K562 (cell line): ENCODE results near the gene NEK4. TPM values are rescaled to one million over a fixed set of nuclear protein-coding genes. Genes with fewer than 3 reads are reported as not detected.

Source experiments
- BRCA1 ChIP-seq, 2 experiments: fragments of 450-650 bp in 1 of 2; sonication (generic) in 1 of 2; formaldehyde crosslinking in 1 of 2; IDR thresholded peaks; 2 replicates each; pipeline versions ENCODE4 v1.5.0 to v1.6.1; 2017 to 2020; ENCODE audit warnings: mild to moderate bottlenecking in 1 of 2, missing genetic modification reagents in 1 of 2
- RBM25 ChIP-seq: fragments of 200-400 bp; formaldehyde crosslinking; IDR thresholded peaks from 2 replicates; pipeline ENCODE4 v1.6.1; 2018; ENCODE audit warnings: low read length, low read depth, moderate library complexity; ENCODE audit not compliant: severe bottlenecking
- RREB1 ChIP-seq: fragments of 250-450 bp; sonication (Bioruptor Pico); IDR thresholded peaks from 2 replicates; pipeline ENCODE4 v1.4.0; 2020
- SUPT5H ChIP-seq: fragments of 450-650 bp; IDR thresholded peaks from 2 replicates; pipeline ENCODE4 v1.6.1; 2016
- TCFL5 ChIP-seq: fragments of 250-450 bp; sonication (Bioruptor Pico); conservative IDR thresholded peaks from 2 replicates; pipeline ENCODE4 v1.6.1; 2021; ENCODE audit warnings: mild to moderate bottlenecking, moderate library complexity, matching md5 sums
- ZNF830 ChIP-seq: fragments of 250-450 bp; sonication (Bioruptor Pico); IDR thresholded peaks from 2 replicates; pipeline ENCODE4 v1.5.0; 2021; ENCODE audit warnings: mild to moderate bottlenecking
- polyA plus RNA-seq, 8 experiments: library from polyadenylated mRNA; depleted of rRNA in 4 of 8; stranded (reverse) in 5 of 8; unstranded in 3 of 8; fragments of >200 nt; fragmentation: Nextera tagmentation in 2 of 8; fragmentation: Illumina TruSeq in 1 of 8; extraction: Ambion mirVana in 2 of 8; extraction: Trizol in 1 of 8; gene quantifications; 2 replicates each; pipeline versions ENCODE4 v1.2.1 to v1.2.3, GENCODE V29; 2011 to 2014; ENCODE audit warnings: inconsistent platforms in 1 of 8, missing spikeins in 1 of 8
- total RNA-seq, 7 experiments: library from RNA; depleted of rRNA in 6 of 7; stranded (reverse); fragments of >200 nt in 6 of 7; fragmentation: Illumina TruSeq in 2 of 7; extraction: Trizol in 2 of 7; gene quantifications; 2 replicates each; pipeline versions ENCODE4 v1.2.1 to v1.2.3, GENCODE V29; 2011 to 2021; ENCODE audit warnings: low replicate concordance in 1 of 7

Gene NEK4
- total and polyA plus RNA-seq, 9 of the 15 experiments (the other 6 are each of a cell fraction or from before 2014, with no cell fraction given), result 5.8 to 23.1 (median 16.6) TPM

- TF ChIP-seq RREB1 (CRISPR knock-in tag), result no peak
- no peak for TF ChIP-seq BRCA1 (IDR thresholded peaks at IDR 0.05)
- no peak for TF ChIP-seq BRCA1 (CRISPR knock-in tag; IDR thresholded peaks at IDR 0.05)
- TF ChIP-seq RBM25, result no peak
- TF ChIP-seq ZNF830, result no peak
- TF ChIP-seq TCFL5 (CRISPR knock-in tag), result no peak
- TF ChIP-seq SUPT5H, result no peak
- TF ChIP-seq, all 486 proteins: peak for 25
Measured at GRCh38 chr3:52682016-52682415, 88.7 kb downstream of the NEK4 start (continued).
